A549 (cell line): ENCODE results near the gene MAPRE2. TPM values are rescaled to one million over a fixed set of nuclear protein-coding genes. Genes with fewer than 3 reads are reported as not detected.

Source experiments
- ATAC-seq, 2 experiments: fragments of 200-7000 bp in 1 of 2; fragments of >200 bp in 1 of 2; cut with Nextera tagmentation in 1 of 2; cut with Tn5 transposase in 1 of 2; 3 replicates each; pipeline versions ENCODE4 v1.8.0 to v1.9.1; 2018 to 2020; ENCODE audit warnings: mild to moderate bottlenecking in 1 of 2, moderate library complexity in 1 of 2
- CTCF ChIA-PET: fragments of 300-600 bp; sonication (Branson Sonifier 250); formaldehyde crosslinking; extraction: SDS; loops from one replicate; lab custom pipeline; 2021; ENCODE audit warnings: antibody characterized with exemption, inconsistent platforms; lab: Yijun Ruan, JAX
- POLR2A ChIA-PET: fragments of 350-600 bp; formaldehyde crosslinking; extraction: SDS; loops from one replicate; lab custom pipeline; 2021; ENCODE audit warnings: antibody characterized with exemption, inconsistent platforms; lab: Yijun Ruan, JAX
- DNase-seq, 2 experiments: peaks; one replicate each; pipeline versions ENCODE4 v3.0.0 to v3.0.0-alpha.2; 2011 to 2016; ENCODE audit warnings: low read depth in 1 of 2, low spot score in 1 of 2
- FAIRE-seq: peaks from 2 replicates; lab custom pipeline; 2011; peaks lifted over from hg19 to GRCh38; lab: Jason Lieb, UNC
- H3K27ac ChIP-seq, 2 experiments: fragments of >200 bp; sonication (Bioruptor Twin); formaldehyde crosslinking; 3 replicates each; pipeline ENCODE4 v1.5.1; 2016 to 2017
- H3K4me1 ChIP-seq: fragments of >200 bp; sonication (Bioruptor Twin); formaldehyde crosslinking; 3 replicates; pipeline ENCODE4 v1.6.1; 2016
- H3K4me2 ChIP-seq: fragments of >200 bp; sonication (Bioruptor Twin); formaldehyde crosslinking; 3 replicates; pipeline ENCODE4 v1.6.1; 2016
- H3K4me3 ChIP-seq: fragments of >200 bp; sonication (Bioruptor Twin); formaldehyde crosslinking; 3 replicates; pipeline ENCODE4 v1.5.1; 2016
- H3K9me3 ChIP-seq: fragments of >200 bp; sonication (Bioruptor Twin); formaldehyde crosslinking; 3 replicates; pipeline ENCODE4 v1.6.1; 2016
- ATOH8 ChIP-seq: fragments of 250-450 bp; sonication (Bioruptor Pico); IDR thresholded peaks from 2 replicates; pipeline ENCODE4 v1.5.0; 2020; ENCODE audit warnings: low read depth, mild to moderate bottlenecking, moderate library complexity
- CBX8 ChIP-seq: fragments of 200-600 bp; sonication (generic); IDR thresholded peaks from 2 replicates; pipeline ENCODE4 v1.6.1; 2016
- CEBPB ChIP-seq, 2 experiments: fragments of >200 bp in 1 of 2; sonication (Bioruptor Twin) in 1 of 2; formaldehyde crosslinking in 1 of 2; IDR thresholded peaks; 2 replicates each; pipeline ENCODE4 v1.6.1; 2012 to 2016
- EHF ChIP-seq: fragments of 250-450 bp; sonication (Bioruptor Pico); IDR thresholded peaks from 2 replicates; pipeline ENCODE4 v1.5.0; 2020; ENCODE audit warnings: mild to moderate bottlenecking
- ELK1 ChIP-seq: fragments of 150-350 bp; IDR thresholded peaks from 2 replicates; pipeline ENCODE4 v1.6.1; 2014; ENCODE audit warnings: low read depth, mild to moderate bottlenecking, low read length
- EP300 ChIP-seq, 2 experiments: fragments of >200 bp; sonication (Bioruptor Twin); formaldehyde crosslinking; IDR thresholded peaks; 2 replicates in 1 of 2; 3 replicates in 1 of 2; pipeline ENCODE4 v1.6.1; 2016 to 2017
- FOSB ChIP-seq: fragments of 250-450 bp; sonication (Bioruptor Pico); IDR thresholded peaks from 2 replicates; pipeline ENCODE4 v1.5.0; 2020; ENCODE audit warnings: mild to moderate bottlenecking, moderate library complexity
- HDAC2 ChIP-seq: fragments of 200-600 bp; sonication (generic); IDR thresholded peaks from 2 replicates; pipeline ENCODE4 v1.6.1; 2016
- HES2 ChIP-seq: fragments of >200 bp; sonication (Bioruptor Twin); formaldehyde crosslinking; IDR thresholded peaks from 2 replicates; pipeline ENCODE4 v1.6.1; 2016
- HEYL ChIP-seq: fragments of 250-450 bp; sonication (Bioruptor Pico); IDR thresholded peaks from 2 replicates; pipeline ENCODE4 v1.8.0; 2021; ENCODE audit warnings: mild to moderate bottlenecking, moderate library complexity
- HMGXB4 ChIP-seq: fragments of 250-450 bp; sonication (Bioruptor Pico); IDR thresholded peaks from 2 replicates; pipeline ENCODE4 v1.5.0; 2021; ENCODE audit warnings: mild to moderate bottlenecking, moderate library complexity, borderline replicate concordance
- HOXA7 ChIP-seq: fragments of 250-450 bp; sonication (Bioruptor Pico); IDR thresholded peaks from 2 replicates; pipeline ENCODE4 v1.5.0; 2020; ENCODE audit warnings: mild to moderate bottlenecking, moderate library complexity
- HOXB13 ChIP-seq: fragments of 250-450 bp; sonication (Bioruptor Pico); IDR thresholded peaks from 2 replicates; pipeline ENCODE4 v1.5.0; 2020; ENCODE audit warnings: low read depth, mild to moderate bottlenecking, moderate library complexity
- HOXB5 ChIP-seq: fragments of 250-450 bp; sonication (Bioruptor Pico); IDR thresholded peaks from 2 replicates; pipeline ENCODE4 v1.5.0; 2020; ENCODE audit warnings: mild to moderate bottlenecking, moderate library complexity
- JUN ChIP-seq, 2 experiments: fragments of >200 bp; sonication (Bioruptor Twin); formaldehyde crosslinking; IDR thresholded peaks; 2 replicates in 1 of 2; 3 replicates in 1 of 2; pipeline ENCODE4 v1.6.1; 2016 to 2017
- KDM5A ChIP-seq: fragments of 200-600 bp; sonication (generic); IDR thresholded peaks from 2 replicates; pipeline ENCODE4 v1.6.1; 2016; ENCODE audit warnings: antibody characterized with exemption, mild to moderate bottlenecking
- MAX ChIP-seq: IDR thresholded peaks from 2 replicates; pipeline ENCODE4 v1.6.1; 2012
- MAZ ChIP-seq: fragments of 150-350 bp; IDR thresholded peaks from 2 replicates; pipeline ENCODE4 v1.6.1; 2014; ENCODE audit warnings: antibody characterized with exemption, low read depth, low read length, borderline replicate concordance
- NPAS2 ChIP-seq: fragments of 250-450 bp; sonication (Bioruptor Pico); IDR thresholded peaks from 2 replicates; pipeline ENCODE4 v1.8.0; 2022; ENCODE audit warnings: mild to moderate bottlenecking, moderate library complexity, borderline replicate concordance
- RAD21 ChIP-seq, 2 experiments: fragments of >200 bp in 1 of 2; sonication (Bioruptor Twin) in 1 of 2; formaldehyde crosslinking in 1 of 2; IDR thresholded peaks in 1 of 2; conservative IDR thresholded peaks in 1 of 2; 2 replicates in 1 of 2; 3 replicates in 1 of 2; pipeline ENCODE4 v1.6.1; 2012 to 2018; ENCODE audit warnings: inconsistent platforms in 1 of 2
- RARB ChIP-seq: fragments of 250-450 bp; sonication (Bioruptor Pico); IDR thresholded peaks from 2 replicates; pipeline ENCODE4 v1.8.0; 2021; ENCODE audit warnings: mild to moderate bottlenecking, moderate library complexity
- REST ChIP-seq: fragments of 200-600 bp; sonication (generic); IDR thresholded peaks from 2 replicates; pipeline ENCODE4 v1.6.1; 2016; ENCODE audit warnings: antibody characterized with exemption, mild to moderate bottlenecking, moderate library complexity
- SMC3 ChIP-seq: fragments of >200 bp; sonication (Bioruptor Twin); formaldehyde crosslinking; IDR thresholded peaks from 3 replicates; pipeline ENCODE4 v1.6.1; 2018; ENCODE audit warnings: inconsistent platforms
- TFCP2L1 ChIP-seq: fragments of 250-450 bp; sonication (Bioruptor Pico); IDR thresholded peaks from 2 replicates; pipeline ENCODE4 v1.5.0; 2021; ENCODE audit warnings: mild to moderate bottlenecking
- USF2 ChIP-seq: fragments of 450-650 bp; IDR thresholded peaks from 2 replicates; pipeline ENCODE4 v1.6.1; 2014; ENCODE audit warnings: antibody characterized with exemption
- ZC3H11A ChIP-seq: fragments of 450-650 bp; IDR thresholded peaks from 2 replicates; pipeline ENCODE4 v1.6.1; 2014; ENCODE audit warnings: antibody characterized with exemption, mild to moderate bottlenecking
- ZNF302 ChIP-seq: fragments of 250-450 bp; sonication (Bioruptor Pico); IDR thresholded peaks from 2 replicates; pipeline ENCODE4 v1.9.0; 2021; ENCODE audit warnings: inconsistent platforms, mild to moderate bottlenecking, moderate library complexity
- ZSCAN20 ChIP-seq: fragments of 250-450 bp; sonication (Bioruptor Pico); IDR thresholded peaks from 2 replicates; pipeline ENCODE4 v1.8.0; 2022; ENCODE audit warnings: mild to moderate bottlenecking, moderate library complexity
- WGBS: methylation state at CpG from one replicate; pipeline ENCODE4 v1.1.6; 2017; ENCODE audit errors: missing lambda C conversion rate; 5-methylcytosine and 5-hydroxymethylcytosine counted together
- polyA plus RNA-seq, 4 experiments: library from polyadenylated mRNA; depleted of rRNA in 3 of 4; stranded (reverse); fragments of >200 nt; fragmentation: RNase III in 1 of 4; extraction: RNeasy Plus Mini Kit Qiagen cat#74134 plus additional on column Dnase treatment in 1 of 4; gene quantifications; 2 replicates in 3 of 4; 3 replicates in 1 of 4; pipeline ENCODE4 v1.2.3, GENCODE V29; 2011 to 2017

Gene MAPRE2
- polyA plus RNA-seq, 2 of the 4 experiments (the other 2 are of a cell fraction) = 11.4 to 59.1 TPM

GRCh38 chr18:35104391-35105051 lies 63.3 kb downstream of the MAPRE2 start:
- ChIA-PET POLR2A (no interaction called here), CTCF (no interaction called here)
- FAIRE-seq (no peak), DNase-seq (no peak), ATAC-seq (no peak)
- WGBS = 90% methylated on average over 5 of the region's 5 CpGs
- no peaks in the 10 kb centered on the region for H3K4me1 ChIP-seq
- TF ChIP-seq HES2 (no peak), CBX8 (no peak), SMC3 (no peak), RAD21 (conservative IDR thresholded peaks at IDR 0.05 in 1 of 2, IDR thresholded peaks at IDR 0.05 in 1 of 2) (no peak), ATOH8 (CRISPR knock-in tag) (no peak), ZSCAN20 (CRISPR knock-in tag) (no peak), HOXB13 (CRISPR knock-in tag) (no peak), USF2 (no peak), JUN (IDR thresholded peaks at IDR 0.05) (no peak), FOSB (CRISPR knock-in tag) (no peak), NPAS2 (CRISPR knock-in tag) (no peak), MAX (no peak), CEBPB (IDR thresholded peaks at IDR 0.05) (no peak)
- no peak overlapping the region for H3K4me2 ChIP-seq
- no peak overlapping the region for H3K4me3 ChIP-seq
- H3K27ac ChIP-seq = no peak overlapping the region
- H3K9me3 ChIP-seq = no peaks in the 10 kb centered on the region

GRCh38 chr18:35106013-35106844 lies 65.0 kb downstream of the MAPRE2 start:
- ChIA-PET CTCF (no interaction called here), POLR2A (no interaction called here)
- Histone ChIP-seq H3K27ac (no peak overlapping the region), H3K4me1 (no peaks in the 10 kb centered on the region), H3K4me3 (no peak overlapping the region), H3K4me2 (no peak overlapping the region), H3K9me3 (no peaks in the 10 kb centered on the region)
- ATAC-seq = no peak
- no peak for FAIRE-seq
- WGBS = 88% methylated on average over 4 of the region's 4 CpGs
- DNase-seq = no peak
- TF ChIP-seq KDM5A (no peak), FOSB (CRISPR knock-in tag) (no peak), HEYL (CRISPR knock-in tag) (no peak), TFCP2L1 (CRISPR knock-in tag) (no peak), MAZ (no peak), ZNF302 (no peak), ZC3H11A (no peak), CEBPB (IDR thresholded peaks at IDR 0.05) (no peak), HOXB5 (CRISPR knock-in tag) (no peak), RARB (CRISPR knock-in tag) (no peak), ELK1 (no peak), HMGXB4 (CRISPR knock-in tag) (no peak), REST (no peak), EHF (CRISPR knock-in tag) (no peak), HOXA7 (CRISPR knock-in tag) (no peak), EP300 (IDR thresholded peaks at IDR 0.05) (no peak), CBX8 (no peak), HDAC2 (no peak)
